WTC11 (cell line): Measurements from ENCODE around the gene SND1. TPM values are rescaled to one million over a fixed set of nuclear protein-coding genes. Genes with fewer than 3 reads are reported as not detected.

Experiments
- ATAC-seq: fragments of 200-7000 bp; cut with Tn5 transposase; 2 replicates; pipeline ENCODE4 v1.10.0; 2021; ENCODE audit warnings: mild to moderate bottlenecking, moderate library complexity
- CTCF ChIA-PET: fragments of 300-600 bp; sonication (Branson Sonifier 250); formaldehyde crosslinking; loops from one replicate; lab custom pipeline; 2021; ENCODE audit warnings: antibody characterized with exemption; lab: Charles Lee
- POLR2A ChIA-PET: fragments of 350-600 bp; sonication (Branson Sonifier 250); formaldehyde crosslinking; loops from one replicate; lab custom pipeline; 2021; ENCODE audit warnings: antibody characterized with exemption; lab: Charles Lee
- DNase-seq: peaks from one replicate; pipeline ENCODE4 v3.0.0; 2021; ENCODE audit warnings: low spot score
- H3K27ac Mint-ChIP-seq: 2 replicates; pipeline ENCODE4 v1.8.0; 2021; ENCODE audit warnings: mixed read lengths
- H3K27me3 Mint-ChIP-seq: 2 replicates; pipeline ENCODE4 v1.8.0; 2021; ENCODE audit warnings: low read depth, mild to moderate bottlenecking, moderate library complexity, mixed read lengths
- H3K36me3 Mint-ChIP-seq: 2 replicates; pipeline ENCODE4 v1.8.0; 2021; ENCODE audit warnings: mixed read lengths
- H3K4me1 Mint-ChIP-seq: 2 replicates; pipeline ENCODE4 v1.8.0; 2022; ENCODE audit warnings: mixed read lengths
- H3K4me3 Mint-ChIP-seq: 2 replicates; pipeline ENCODE4 v1.8.0; 2021; ENCODE audit warnings: mild to moderate bottlenecking, moderate library complexity, mixed read lengths
- H3K9me3 Mint-ChIP-seq: 2 replicates; pipeline ENCODE4 v1.8.0; 2021; ENCODE audit warnings: mixed read lengths
- ELF4 ChIP-seq: sonication (generic); formaldehyde crosslinking; IDR thresholded peaks from 2 replicates; pipeline ENCODE4 v1.8.1; 2022; ENCODE audit warnings: low read depth, mild to moderate bottlenecking, moderate library complexity, missing genetic modification reagents
- ESRRA ChIP-seq: sonication (generic); formaldehyde crosslinking; IDR thresholded peaks from 2 replicates; pipeline ENCODE4 v1.8.1; 2022; ENCODE audit warnings: mild to moderate bottlenecking, missing genetic modification reagents, borderline replicate concordance
- FOXP1 ChIP-seq: sonication (generic); formaldehyde crosslinking; IDR thresholded peaks from 2 replicates; pipeline ENCODE4 v1.8.0; 2022; ENCODE audit warnings: missing genetic modification reagents, mild to moderate bottlenecking, moderate library complexity, borderline replicate concordance
- JUN ChIP-seq: sonication (generic); formaldehyde crosslinking; IDR thresholded peaks from 2 replicates; pipeline ENCODE4 v1.8.0; 2023; ENCODE audit warnings: mild to moderate bottlenecking, missing genetic modification reagents
- NFE2L1 ChIP-seq: sonication (generic); formaldehyde crosslinking; IDR thresholded peaks from 2 replicates; pipeline ENCODE4 v1.8.1; 2023; ENCODE audit warnings: missing genetic modification reagents
- PRRX2 ChIP-seq: fragments of 250-450 bp; sonication (Bioruptor Pico); IDR thresholded peaks from 2 replicates; pipeline ENCODE4 v1.8.0; 2021; ENCODE audit warnings: mild to moderate bottlenecking
- SP1 ChIP-seq: sonication (generic); formaldehyde crosslinking; conservative IDR thresholded peaks from 2 replicates; pipeline ENCODE4 v1.8.1; 2022; ENCODE audit warnings: missing genetic modification reagents
- TP53 ChIP-seq: sonication (generic); formaldehyde crosslinking; IDR thresholded peaks from 2 replicates; pipeline ENCODE4 v1.8.1; 2023; ENCODE audit warnings: mild to moderate bottlenecking, missing genetic modification reagents
- ZBTB21 ChIP-seq: sonication (generic); formaldehyde crosslinking; IDR thresholded peaks from 2 replicates; pipeline ENCODE4 v1.8.1; 2023; ENCODE audit warnings: mild to moderate bottlenecking, missing genetic modification reagents, borderline replicate concordance
- ZNF416 ChIP-seq: fragments of 250-450 bp; sonication (Bioruptor Pico); IDR thresholded peaks from 2 replicates; pipeline ENCODE4 v1.9.0; 2021; ENCODE audit warnings: mild to moderate bottlenecking, inconsistent platforms
- total RNA-seq: library from RNA; stranded (reverse); gene quantifications from 3 replicates; pipeline ENCODE4 v1.2.3, GENCODE V29; 2021
- TF ChIP-seq, protein P1 (sequence below): sonication (generic); formaldehyde crosslinking; IDR thresholded peaks from 2 replicates; pipeline ENCODE4 v1.8.1; 2023; ENCODE audit warnings: mild to moderate bottlenecking, missing genetic modification reagents, moderate library complexity
- TF ChIP-seq, protein P2 (sequence below): fragments of 250-450 bp; sonication (Bioruptor Pico); IDR thresholded peaks from 2 replicates; pipeline ENCODE4 v1.8.0; 2021; ENCODE audit warnings: mild to moderate bottlenecking
- TF ChIP-seq, protein P3 (sequence below): sonication (generic); formaldehyde crosslinking; IDR thresholded peaks from 2 replicates; pipeline ENCODE4 v1.8.1; 2022; ENCODE audit warnings: missing genetic modification reagents, borderline replicate concordance
- TF ChIP-seq, protein P4 (sequence below): fragments of 250-450 bp; sonication (Bioruptor Pico); IDR thresholded peaks from 2 replicates; pipeline ENCODE4 v1.9.0; 2021; ENCODE audit warnings: moderate library complexity, mild to moderate bottlenecking, inconsistent platforms, borderline replicate concordance
- TF ChIP-seq, protein P5 (sequence below): sonication (generic); formaldehyde crosslinking; IDR thresholded peaks from 2 replicates; pipeline ENCODE4 v1.8.0; 2022; ENCODE audit warnings: mild to moderate bottlenecking, missing genetic modification reagents
- TF ChIP-seq, protein P6 (sequence below): sonication (generic); formaldehyde crosslinking; conservative IDR thresholded peaks from 2 replicates; pipeline ENCODE4 v1.8.1; 2023; ENCODE audit warnings: mild to moderate bottlenecking, low read depth, missing genetic modification reagents, moderate library complexity
- TF ChIP-seq, protein P7 (sequence below): sonication (generic); formaldehyde crosslinking; IDR thresholded peaks from 2 replicates; pipeline ENCODE4 v1.8.0; 2022; ENCODE audit warnings: mild to moderate bottlenecking, missing genetic modification reagents
- TF ChIP-seq, protein P8 (sequence below): sonication (generic); formaldehyde crosslinking; IDR thresholded peaks from 2 replicates; pipeline ENCODE4 v1.8.1; 2022; ENCODE audit warnings: low read depth, mild to moderate bottlenecking, moderate library complexity, missing genetic modification reagents, borderline replicate concordance

SND1 gene
- total RNA-seq, 1 experiment from 2014 or later: 261 TPM

DNA sequence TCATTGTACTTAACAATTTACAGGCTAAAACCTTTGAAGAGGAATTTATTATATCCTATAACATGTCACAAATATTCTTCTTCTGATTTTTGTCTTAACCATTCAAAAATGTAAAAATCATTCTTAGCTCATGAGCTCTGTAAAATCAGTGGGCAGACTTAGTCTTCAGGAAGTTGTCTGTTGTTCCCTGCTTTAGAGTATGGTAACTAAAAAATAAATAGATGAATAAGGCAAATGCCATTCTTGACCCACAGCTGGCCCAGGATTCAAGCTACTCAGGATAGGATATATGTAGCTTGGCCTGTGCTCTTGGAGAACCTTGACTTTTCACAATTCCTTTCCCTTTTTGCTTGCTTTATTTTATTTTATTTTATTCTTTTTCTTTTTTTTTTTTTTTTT is 327.7 kb downstream of the SND1 start (continued):
- TF ChIP-seq, protein P1, sequence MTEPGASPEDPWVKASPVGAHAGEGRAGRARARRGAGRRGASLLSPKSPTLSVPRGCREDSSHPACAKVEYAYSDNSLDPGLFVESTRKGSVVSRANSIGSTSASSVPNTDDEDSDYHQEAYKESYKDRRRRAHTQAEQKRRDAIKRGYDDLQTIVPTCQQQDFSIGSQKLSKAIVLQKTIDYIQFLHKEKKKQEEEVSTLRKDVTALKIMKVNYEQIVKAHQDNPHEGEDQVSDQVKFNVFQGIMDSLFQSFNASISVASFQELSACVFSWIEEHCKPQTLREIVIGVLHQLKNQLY (CRISPR knock-in tag): no peak
- TF ChIP-seq NFE2L1 (CRISPR knock-in tag) (no peak), ELF4 (CRISPR knock-in tag) (no peak), TP53 (CRISPR knock-in tag) (no peak)
- TF ChIP-seq, protein P2, sequence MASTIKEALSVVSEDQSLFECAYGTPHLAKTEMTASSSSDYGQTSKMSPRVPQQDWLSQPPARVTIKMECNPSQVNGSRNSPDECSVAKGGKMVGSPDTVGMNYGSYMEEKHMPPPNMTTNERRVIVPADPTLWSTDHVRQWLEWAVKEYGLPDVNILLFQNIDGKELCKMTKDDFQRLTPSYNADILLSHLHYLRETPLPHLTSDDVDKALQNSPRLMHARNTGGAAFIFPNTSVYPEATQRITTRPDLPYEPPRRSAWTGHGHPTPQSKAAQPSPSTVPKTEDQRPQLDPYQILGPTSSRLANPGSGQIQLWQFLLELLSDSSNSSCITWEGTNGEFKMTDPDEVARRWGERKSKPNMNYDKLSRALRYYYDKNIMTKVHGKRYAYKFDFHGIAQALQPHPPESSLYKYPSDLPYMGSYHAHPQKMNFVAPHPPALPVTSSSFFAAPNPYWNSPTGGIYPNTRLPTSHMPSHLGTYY (CRISPR knock-in tag): no peak

DNA sequence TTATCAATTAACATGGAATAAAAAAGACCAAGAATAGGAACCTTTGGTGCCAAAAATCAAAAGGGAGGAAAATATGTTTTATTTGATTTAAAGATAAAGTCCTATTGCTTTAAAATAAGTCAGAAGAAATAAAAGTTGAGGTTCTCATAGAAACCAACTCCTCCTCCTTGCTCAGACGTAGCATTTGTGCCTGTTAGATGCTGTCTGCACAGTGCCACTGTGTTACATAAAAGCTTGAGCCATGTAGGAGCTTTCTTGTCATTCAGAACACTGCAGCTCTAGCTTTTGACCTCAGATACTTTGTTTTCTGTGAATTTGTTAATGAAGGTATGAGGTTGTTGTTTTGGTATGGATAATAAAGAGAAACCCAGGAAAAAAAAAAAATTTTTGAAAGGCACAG is 328.9 kb downstream of the SND1 start:
- POLR2A ChIA-PET: no interaction called here
- no peak overlapping the region for H3K4me3 Mint-ChIP-seq

More for the DNA sequence above, 328.9 kb downstream of the SND1 start:
- no peak for DNase-seq
- H3K27me3 Mint-ChIP-seq: no peaks in the 10 kb centered on the region
- no peak for ATAC-seq
- TF ChIP-seq PRRX2 (CRISPR knock-in tag) (no peak), ESRRA (CRISPR knock-in tag) (no peak), SP1 (CRISPR knock-in tag) (no peak), ZBTB21 (CRISPR knock-in tag) (no peak), ZNF416 (CRISPR knock-in tag) (no peak), JUN (CRISPR knock-in tag) (no peak), FOXP1 (CRISPR knock-in tag) (no peak)
- TF ChIP-seq, protein P3, sequence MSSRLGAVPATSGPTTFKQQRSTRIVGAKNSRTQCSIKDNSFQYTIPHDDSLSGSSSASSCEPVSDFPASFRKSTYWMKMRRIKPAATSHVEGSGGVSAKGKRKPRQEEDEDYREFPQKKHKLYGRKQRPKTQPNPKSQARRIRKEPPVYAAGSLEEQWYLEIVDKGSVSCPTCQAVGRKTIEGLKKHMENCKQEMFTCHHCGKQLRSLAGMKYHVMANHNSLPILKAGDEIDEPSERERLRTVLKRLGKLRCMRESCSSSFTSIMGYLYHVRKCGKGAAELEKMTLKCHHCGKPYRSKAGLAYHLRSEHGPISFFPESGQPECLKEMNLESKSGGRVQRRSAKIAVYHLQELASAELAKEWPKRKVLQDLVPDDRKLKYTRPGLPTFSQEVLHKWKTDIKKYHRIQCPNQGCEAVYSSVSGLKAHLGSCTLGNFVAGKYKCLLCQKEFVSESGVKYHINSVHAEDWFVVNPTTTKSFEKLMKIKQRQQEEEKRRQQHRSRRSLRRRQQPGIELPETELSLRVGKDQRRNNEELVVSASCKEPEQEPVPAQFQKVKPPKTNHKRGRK (CRISPR knock-in tag): no peak
- TF ChIP-seq, protein P4, sequence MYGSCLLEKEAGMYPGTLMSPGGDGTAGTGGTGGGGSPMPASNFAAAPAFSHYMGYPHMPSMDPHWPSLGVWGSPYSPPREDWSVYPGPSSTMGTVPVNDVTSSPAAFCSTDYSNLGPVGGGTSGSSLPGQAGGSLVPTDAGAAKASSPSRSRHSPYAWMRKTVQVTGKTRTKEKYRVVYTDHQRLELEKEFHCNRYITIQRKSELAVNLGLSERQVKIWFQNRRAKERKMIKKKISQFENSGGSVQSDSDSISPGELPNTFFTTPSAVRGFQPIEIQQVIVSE (CRISPR knock-in tag): no peak
- TF ChIP-seq, protein P5, sequence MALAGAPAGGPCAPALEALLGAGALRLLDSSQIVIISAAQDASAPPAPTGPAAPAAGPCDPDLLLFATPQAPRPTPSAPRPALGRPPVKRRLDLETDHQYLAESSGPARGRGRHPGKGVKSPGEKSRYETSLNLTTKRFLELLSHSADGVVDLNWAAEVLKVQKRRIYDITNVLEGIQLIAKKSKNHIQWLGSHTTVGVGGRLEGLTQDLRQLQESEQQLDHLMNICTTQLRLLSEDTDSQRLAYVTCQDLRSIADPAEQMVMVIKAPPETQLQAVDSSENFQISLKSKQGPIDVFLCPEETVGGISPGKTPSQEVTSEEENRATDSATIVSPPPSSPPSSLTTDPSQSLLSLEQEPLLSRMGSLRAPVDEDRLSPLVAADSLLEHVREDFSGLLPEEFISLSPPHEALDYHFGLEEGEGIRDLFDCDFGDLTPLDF: no peak
- TF ChIP-seq, protein P6, sequence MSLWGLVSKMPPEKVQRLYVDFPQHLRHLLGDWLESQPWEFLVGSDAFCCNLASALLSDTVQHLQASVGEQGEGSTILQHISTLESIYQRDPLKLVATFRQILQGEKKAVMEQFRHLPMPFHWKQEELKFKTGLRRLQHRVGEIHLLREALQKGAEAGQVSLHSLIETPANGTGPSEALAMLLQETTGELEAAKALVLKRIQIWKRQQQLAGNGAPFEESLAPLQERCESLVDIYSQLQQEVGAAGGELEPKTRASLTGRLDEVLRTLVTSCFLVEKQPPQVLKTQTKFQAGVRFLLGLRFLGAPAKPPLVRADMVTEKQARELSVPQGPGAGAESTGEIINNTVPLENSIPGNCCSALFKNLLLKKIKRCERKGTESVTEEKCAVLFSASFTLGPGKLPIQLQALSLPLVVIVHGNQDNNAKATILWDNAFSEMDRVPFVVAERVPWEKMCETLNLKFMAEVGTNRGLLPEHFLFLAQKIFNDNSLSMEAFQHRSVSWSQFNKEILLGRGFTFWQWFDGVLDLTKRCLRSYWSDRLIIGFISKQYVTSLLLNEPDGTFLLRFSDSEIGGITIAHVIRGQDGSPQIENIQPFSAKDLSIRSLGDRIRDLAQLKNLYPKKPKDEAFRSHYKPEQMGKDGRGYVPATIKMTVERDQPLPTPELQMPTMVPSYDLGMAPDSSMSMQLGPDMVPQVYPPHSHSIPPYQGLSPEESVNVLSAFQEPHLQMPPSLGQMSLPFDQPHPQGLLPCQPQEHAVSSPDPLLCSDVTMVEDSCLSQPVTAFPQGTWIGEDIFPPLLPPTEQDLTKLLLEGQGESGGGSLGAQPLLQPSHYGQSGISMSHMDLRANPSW (CRISPR knock-in tag): no peak
- TF ChIP-seq, protein P7, sequence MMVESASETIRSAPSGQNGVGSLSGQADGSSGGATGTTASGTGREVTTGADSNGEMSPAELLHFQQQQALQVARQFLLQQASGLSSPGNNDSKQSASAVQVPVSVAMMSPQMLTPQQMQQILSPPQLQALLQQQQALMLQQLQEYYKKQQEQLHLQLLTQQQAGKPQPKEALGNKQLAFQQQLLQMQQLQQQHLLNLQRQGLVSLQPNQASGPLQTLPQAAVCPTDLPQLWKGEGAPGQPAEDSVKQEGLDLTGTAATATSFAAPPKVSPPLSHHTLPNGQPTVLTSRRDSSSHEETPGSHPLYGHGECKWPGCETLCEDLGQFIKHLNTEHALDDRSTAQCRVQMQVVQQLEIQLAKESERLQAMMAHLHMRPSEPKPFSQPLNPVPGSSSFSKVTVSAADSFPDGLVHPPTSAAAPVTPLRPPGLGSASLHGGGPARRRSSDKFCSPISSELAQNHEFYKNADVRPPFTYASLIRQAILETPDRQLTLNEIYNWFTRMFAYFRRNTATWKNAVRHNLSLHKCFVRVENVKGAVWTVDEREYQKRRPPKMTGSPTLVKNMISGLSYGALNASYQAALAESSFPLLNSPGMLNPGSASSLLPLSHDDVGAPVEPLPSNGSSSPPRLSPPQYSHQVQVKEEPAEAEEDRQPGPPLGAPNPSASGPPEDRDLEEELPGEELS (CRISPR knock-in tag): no peak
- TF ChIP-seq, protein P8, sequence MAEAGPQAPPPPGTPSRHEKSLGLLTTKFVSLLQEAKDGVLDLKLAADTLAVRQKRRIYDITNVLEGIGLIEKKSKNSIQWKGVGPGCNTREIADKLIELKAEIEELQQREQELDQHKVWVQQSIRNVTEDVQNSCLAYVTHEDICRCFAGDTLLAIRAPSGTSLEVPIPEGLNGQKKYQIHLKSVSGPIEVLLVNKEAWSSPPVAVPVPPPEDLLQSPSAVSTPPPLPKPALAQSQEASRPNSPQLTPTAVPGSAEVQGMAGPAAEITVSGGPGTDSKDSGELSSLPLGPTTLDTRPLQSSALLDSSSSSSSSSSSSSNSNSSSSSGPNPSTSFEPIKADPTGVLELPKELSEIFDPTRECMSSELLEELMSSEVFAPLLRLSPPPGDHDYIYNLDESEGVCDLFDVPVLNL (CRISPR knock-in tag): no peak
- H3K36me3 Mint-ChIP-seq: peaks cover 32% of the 10 kb centered on the region
- peaks cover 25% of the 10 kb centered on the region for H3K9me3 Mint-ChIP-seq
- H3K4me1 Mint-ChIP-seq: peaks cover 38% of the 10 kb centered on the region
- CTCF ChIA-PET: interaction anchor here (1.2 to 1.3 kb wide), 2 partner anchors 38 to 229 kb away, joined by 3 to 4 read pairs; no protein-coding TSS in a partner anchor
- no peak overlapping the region for H3K27ac Mint-ChIP-seq
